H1 (cell line): Measurements from ENCODE around the gene PEX13. TPM values are rescaled to one million over a fixed set of nuclear protein-coding genes. Genes with fewer than 3 reads are reported as not detected.

Source experiments
- CTCF ChIA-PET: fragments of 300-600 bp; sonication (Branson Sonifier 250); formaldehyde crosslinking; loops from one replicate; lab custom pipeline; 2021; ENCODE audit not compliant: partially characterized antibody; lab: Charles Lee
- POLR2A ChIA-PET: fragments of 300-600 bp; sonication (Branson Sonifier 250); formaldehyde crosslinking; loops from one replicate; lab custom pipeline; 2021; ENCODE audit warnings: inconsistent platforms; ENCODE audit not compliant: partially characterized antibody; lab: Charles Lee
- DNase-seq, 2 experiments: peaks; one replicate each; pipeline versions ENCODE4 v3.0.0 to v3.0.0-alpha.2; 2010 to 2022; ENCODE audit warnings: low spot score in 2 of 2, low read depth in 1 of 2, mixed read lengths in 1 of 2
- FAIRE-seq: peaks from 2 replicates; lab custom pipeline; 2011; peaks lifted over from hg19 to GRCh38; lab: Jason Lieb, UNC
- H2AFZ ChIP-seq: 2 replicates; pipeline ENCODE4 v1.8.1; 2012; ENCODE audit warnings: low read length, inconsistent platforms
- H2AK5ac ChIP-seq: 2 replicates; pipeline ENCODE4 v1.6.1; 2013; ENCODE audit warnings: low read depth, low read length
- H2BK120ac ChIP-seq: replicated peaks from 2 replicates; pipeline ENCODE3; 2013; ENCODE audit warnings: low read depth, low read length, inconsistent platforms
- H2BK12ac ChIP-seq: 2 replicates; pipeline ENCODE4 v1.6.1; 2013; ENCODE audit warnings: low read depth, low read length
- H2BK15ac ChIP-seq: 2 replicates; pipeline ENCODE4 v1.6.1; 2013; ENCODE audit warnings: low read length
- H2BK20ac ChIP-seq: 2 replicates; pipeline ENCODE4 v1.6.1; 2013; ENCODE audit warnings: low read length
- H2BK5ac ChIP-seq: 2 replicates; pipeline ENCODE4 v1.6.1; 2013; ENCODE audit warnings: low read depth, low read length
- H3K14ac ChIP-seq: 2 replicates; pipeline ENCODE4 v1.6.1; 2013; ENCODE audit warnings: inconsistent platforms; ENCODE audit not compliant: insufficient read length
- H3K18ac ChIP-seq: 2 replicates; pipeline ENCODE4 v1.6.1; 2013; ENCODE audit warnings: low read length; ENCODE audit errors: extremely low read depth
- H3K23ac ChIP-seq: 2 replicates; pipeline ENCODE4 v1.6.1; 2013; ENCODE audit warnings: inconsistent platforms; ENCODE audit not compliant: insufficient read length
- H3K23me2 ChIP-seq: 2 replicates; pipeline ENCODE4 v1.6.1; 2013; ENCODE audit warnings: low read depth, low read length
- H3K27ac ChIP-seq: 2 replicates; pipeline ENCODE4 v1.6.1; 2011; ENCODE audit warnings: low read depth, low read length, inconsistent platforms
- H3K27me3 ChIP-seq, 4 experiments: replicated peaks in 1 of 4; 1 replicate in 1 of 4; 2 replicates in 3 of 4; pipeline versions ENCODE4 v1.6.1 to v1.8.1; 2011 to 2013; ENCODE audit warnings: low read length in 3 of 4, mild to moderate bottlenecking in 3 of 4, inconsistent platforms in 2 of 4, mixed read lengths in 2 of 4, moderate library complexity in 1 of 4; ENCODE audit not compliant: control insufficient read depth in 3 of 4, insufficient read depth in 3 of 4; ENCODE audit errors: extremely low read depth in 1 of 4
- H3K36me3 ChIP-seq, 4 experiments: 2 replicates each; pipeline versions ENCODE4 v1.6.1 to v1.8.1; 2011 to 2013; ENCODE audit warnings: mild to moderate bottlenecking in 4 of 4, low read length in 3 of 4, moderate library complexity in 2 of 4, control low read depth in 1 of 4, inconsistent platforms in 1 of 4; ENCODE audit not compliant: insufficient read depth in 4 of 4, control insufficient read depth in 2 of 4
- H3K4ac ChIP-seq: replicated peaks from 2 replicates; pipeline ENCODE3; 2013; ENCODE audit warnings: low read length, low read depth, mixed read lengths, inconsistent platforms; ENCODE audit not compliant: insufficient read length
- H3K4me1 ChIP-seq, 4 experiments: replicated peaks in 1 of 4; 1 replicate in 1 of 4; 2 replicates in 3 of 4; pipeline versions ENCODE4 v1.6.1 to v1.8.1; 2011 to 2013; ENCODE audit warnings: low read length in 3 of 4, inconsistent platforms in 2 of 4, mixed read lengths in 1 of 4; ENCODE audit not compliant: insufficient read depth in 4 of 4, control insufficient read depth in 3 of 4
- H3K4me2 ChIP-seq, 2 experiments: 2 replicates each; pipeline versions ENCODE4 v1.6.1 to v1.8.1; 2011 to 2013; ENCODE audit warnings: low read depth in 2 of 2, low read length in 2 of 2, control low read depth in 1 of 2, inconsistent platforms in 1 of 2, mild to moderate bottlenecking in 1 of 2; ENCODE audit not compliant: insufficient read depth in 1 of 2
- H3K4me3 ChIP-seq, 4 experiments: fragments of 200-600, 300-600 bp in 1 of 4; sonication (generic), shearing (Covaris generic), sonication (Bioruptor Twin) in 1 of 4; 2 replicates each; pipeline versions ENCODE4 v1.5.1 to v1.8.1; 2011 to 2016; ENCODE audit warnings: low read length in 4 of 4, low read depth in 3 of 4, control low read depth in 2 of 4, inconsistent platforms in 2 of 4, mild to moderate bottlenecking in 2 of 4, mixed read lengths in 1 of 4, moderate library complexity in 1 of 4; ENCODE audit not compliant: insufficient read depth in 2 of 4; ENCODE audit errors: extremely low read depth in 1 of 4
- H3K56ac ChIP-seq: replicated peaks from 2 replicates; pipeline ENCODE3; 2013; ENCODE audit warnings: low read depth, mild to moderate bottlenecking, mixed read lengths, low read length, inconsistent platforms; ENCODE audit not compliant: insufficient read length
- H3K79me1 ChIP-seq: 2 replicates; pipeline ENCODE4 v1.6.1; 2013; ENCODE audit warnings: low read depth, low read length, control low read depth
- H3K79me2 ChIP-seq, 2 experiments: 2 replicates each; pipeline versions ENCODE4 v1.6.1 to v1.8.1; 2012 to 2013; ENCODE audit warnings: low read length in 2 of 2, mild to moderate bottlenecking in 2 of 2, inconsistent platforms in 1 of 2; ENCODE audit not compliant: insufficient read depth in 2 of 2, control insufficient read depth in 1 of 2
- H3K9ac ChIP-seq, 4 experiments: replicated peaks in 1 of 4; 1 replicate in 1 of 4; 2 replicates in 3 of 4; pipeline versions ENCODE4 v1.6.1 to v1.8.1; 2011 to 2013; ENCODE audit warnings: low read depth in 3 of 4, low read length in 3 of 4, control low read depth in 2 of 4, mild to moderate bottlenecking in 2 of 4, moderate library complexity in 2 of 4, inconsistent platforms in 1 of 4; ENCODE audit errors: extremely low read depth in 1 of 4
- H3K9me3 ChIP-seq, 2 experiments: 2 replicates each; pipeline versions ENCODE4 v1.6.1 to v1.8.1; 2012 to 2013; ENCODE audit warnings: mild to moderate bottlenecking in 2 of 2, moderate library complexity in 2 of 2, control low read depth in 1 of 2, inconsistent platforms in 1 of 2, low read depth in 1 of 2, low read length in 1 of 2, mixed read lengths in 1 of 2; ENCODE audit not compliant: insufficient read depth in 2 of 2
- H4K20me1 ChIP-seq, 2 experiments: replicated peaks in 1 of 2; 2 replicates each; pipeline versions ENCODE3 to v1.8.1; 2011 to 2013; ENCODE audit warnings: inconsistent platforms in 2 of 2, low read length in 2 of 2, mild to moderate bottlenecking in 1 of 2; ENCODE audit not compliant: insufficient read depth in 2 of 2, control insufficient read depth in 1 of 2
- H4K5ac ChIP-seq: 2 replicates; pipeline ENCODE4 v1.6.1; 2013; ENCODE audit warnings: low read length, low read depth, mixed read lengths, inconsistent platforms; ENCODE audit not compliant: insufficient read length
- H4K8ac ChIP-seq: 2 replicates; pipeline ENCODE4 v1.8.0; 2013; ENCODE audit warnings: mild to moderate bottlenecking, moderate library complexity, low read length, inconsistent platforms; ENCODE audit not compliant: insufficient read depth; ENCODE audit errors: extremely low read depth
- H4K91ac ChIP-seq: replicated peaks from 2 replicates; pipeline ENCODE3; 2013; ENCODE audit warnings: low read length, mixed read lengths, inconsistent platforms; ENCODE audit not compliant: insufficient read length
- ASH2L ChIP-seq: fragments of 200-600, 300-600 bp; sonication (generic); IDR thresholded peaks from one replicate; pipeline ENCODE4 v1.7.1; 2017; ENCODE audit warnings: low read length
- BRCA1 ChIP-seq: IDR thresholded peaks from 2 replicates; pipeline ENCODE4 v1.6.1; 2012; ENCODE audit warnings: low read depth, low read length, improper control_type of control experiment
- CHD1 ChIP-seq: IDR thresholded peaks from 2 replicates; pipeline ENCODE4 v1.6.1; 2012; ENCODE audit warnings: low read depth, low read length, improper control_type of control experiment
- FOSL1 ChIP-seq: IDR thresholded peaks from 2 replicates; pipeline ENCODE4 v1.6.1; 2011; ENCODE audit warnings: mild to moderate bottlenecking, low read depth, low read length, moderate library complexity; ENCODE audit not compliant: insufficient read depth
- NRF1 ChIP-seq: IDR thresholded peaks from 2 replicates; pipeline ENCODE4 v1.6.1; 2011; ENCODE audit warnings: mild to moderate bottlenecking, low read depth, low read length, improper control_type of control experiment
- POU5F1 ChIP-seq: IDR thresholded peaks from 2 replicates; pipeline ENCODE4 v1.6.1; 2011; ENCODE audit warnings: low read depth, mild to moderate bottlenecking, low read length, moderate library complexity
- RBBP5 ChIP-seq: IDR thresholded peaks from 2 replicates; pipeline ENCODE4 v1.7.1; 2012; ENCODE audit warnings: low read depth, mild to moderate bottlenecking, inconsistent platforms, low read length, moderate library complexity, borderline replicate concordance
- RNF2 ChIP-seq: fragments of 200-900, 300-1000 bp; sonication (generic); IDR thresholded peaks from 2 replicates; pipeline ENCODE4 v1.7.1; 2016; ENCODE audit warnings: borderline replicate concordance, low read depth, mild to moderate bottlenecking, antibody characterized with exemption, low read length; ENCODE audit not compliant: poor library complexity, severe bottlenecking; ENCODE audit errors: missing control alignments
- SAP30 ChIP-seq: fragments of 300-600 bp; sonication (generic); IDR thresholded peaks from 2 replicates; pipeline ENCODE4 v1.7.1; 2012; ENCODE audit warnings: low read length, moderate library complexity, mild to moderate bottlenecking, inconsistent platforms; ENCODE audit not compliant: insufficient read depth, insufficient replicate concordance
- SIX5 ChIP-seq: IDR thresholded peaks from 2 replicates; pipeline ENCODE4 v1.6.1; 2011; ENCODE audit warnings: mild to moderate bottlenecking, low read depth, low read length
- SP2 ChIP-seq: IDR thresholded peaks from 2 replicates; pipeline ENCODE4 v1.6.1; 2012; ENCODE audit warnings: mild to moderate bottlenecking, low read length, inconsistent platforms
- SP4 ChIP-seq: IDR thresholded peaks from 2 replicates; pipeline ENCODE4 v1.6.1; 2012; ENCODE audit warnings: low read length, inconsistent platforms
- SUZ12 ChIP-seq: fragments of 200-600 bp; sonication (generic); IDR thresholded peaks from 2 replicates; pipeline ENCODE4 v1.6.1; 2012; ENCODE audit warnings: mild to moderate bottlenecking, inconsistent platforms, low read length, moderate library complexity, mixed read lengths
- WGBS, 2 experiments: shearing (Covaris generic) in 1 of 2; methylation state at CpG; one replicate each; pipeline versions ENCODE4 v1.1.6 to v1.1.7; 2013 to 2015; ENCODE audit warnings: low lambda C conversion rate in 2 of 2, mixed read lengths in 2 of 2, inconsistent platforms in 1 of 2, low coverage in 1 of 2, missing lambda C conversion rate in 1 of 2; ENCODE audit not compliant: insufficient replicate concordance in 2 of 2, insufficient coverage in 1 of 2, insufficient read length in 1 of 2; ENCODE audit errors: extremely low coverage in 1 of 2, missing lambda C conversion rate in 1 of 2; 5-methylcytosine and 5-hydroxymethylcytosine counted together
- polyA plus RNA-seq, 7 experiments: library from polyadenylated mRNA; depleted of rRNA in 3 of 7; stranded (reverse) in 5 of 7; unstranded in 2 of 7; fragments of >200 nt in 5 of 7; fragments of 200-250 nt in 2 of 7; gene quantifications; 1 replicate in 5 of 7; 2 replicates in 1 of 7; 4 replicates in 1 of 7; pipeline versions ENCODE4 v1.2.1 to v1.2.3, GENCODE V29; 2011 to 2013; ENCODE audit warnings: missing spikeins in 2 of 7, mixed read lengths in 2 of 7
- total RNA-seq: library from RNA; stranded (reverse); fragmentation: NEBNext Ultra II Directional; extraction: Animal tissue kit (Norgen Biotek cat#: 25700); gene quantifications from 2 replicates; pipeline ENCODE4 v1.2.1, GENCODE V29; 2021

Gene PEX13
- total and polyA plus RNA-seq, 2 of the 8 experiments (the other 6 are each of a cell fraction or from before 2014, with no cell fraction given): 16.8 to 22.3 TPM

DNA sequence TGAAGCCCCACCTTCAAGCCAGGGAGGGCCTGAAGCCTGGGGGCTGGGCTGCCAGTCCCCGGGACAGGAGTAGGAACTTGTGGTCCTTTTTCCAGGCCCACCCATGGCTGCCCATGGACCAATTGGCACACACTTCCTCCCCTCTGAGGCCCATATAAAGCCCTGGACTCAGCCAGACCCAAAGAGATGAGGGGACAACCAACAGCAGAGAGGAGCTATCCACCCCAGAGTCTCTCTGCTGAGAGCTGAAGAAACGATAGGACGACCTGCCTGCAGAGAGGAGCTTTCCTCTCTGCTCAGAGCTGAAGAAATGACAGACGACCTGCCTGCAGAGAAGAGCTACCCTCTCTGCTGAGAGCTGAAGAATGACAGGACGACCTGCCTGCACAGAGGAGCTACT lies 43.8 kb upstream of the PEX13 start:
- H3K27me3 ChIP-seq: no peaks in the 10 kb centered on the region
- H4K20me1 ChIP-seq: peaks cover 0 to 1% of the 10 kb centered on the region in 2 experiments
- no peaks in the 10 kb centered on the region; a peak in 1 of 7 replicates for H3K4me1 ChIP-seq
- H3K23me2 ChIP-seq: no peaks in the 10 kb centered on the region
- H3K56ac ChIP-seq: no peak overlapping the region
- H3K79me1 ChIP-seq: no peaks in the 10 kb centered on the region
- H2BK15ac ChIP-seq: no peak overlapping the region
- H4K91ac ChIP-seq: no peak overlapping the region
- no peak overlapping the region for H3K18ac ChIP-seq
- no peak overlapping the region for H2BK20ac ChIP-seq
- no peak for DNase-seq
- no peak overlapping the region for H3K23ac ChIP-seq
- no peaks in the 10 kb centered on the region for H3K36me3 ChIP-seq
- no peaks in the 10 kb centered on the region for H3K9me3 ChIP-seq
- ChIA-PET POLR2A (no interaction called here), CTCF (interaction anchor here (0.9 to 1.3 kb wide), 2 partner anchors 25 to 169 kb away, joined by 4 to 8 read pairs; no protein-coding TSS in a partner anchor)
- no peak overlapping the region for H3K27ac ChIP-seq
- H2BK12ac ChIP-seq: no peak overlapping the region
- no peak overlapping the region; the same call in 1 of the 2 replicates for H2BK5ac ChIP-seq
- H2BK120ac ChIP-seq: no peak overlapping the region
- no peak for FAIRE-seq
- H3K14ac ChIP-seq: no peak overlapping the region
- H2AFZ ChIP-seq: no peak overlapping the region
- no peak overlapping the region for H4K5ac ChIP-seq
- no peak overlapping the region for H3K4me2 ChIP-seq
- H2AK5ac ChIP-seq: no peak overlapping the region
- 78% methylated on average over 5 of the region's 5 CpGs; no CpG with 5 or more reads in 1 of the 2 experiments for WGBS, 2 experiments
- H3K4me3 ChIP-seq: no peak overlapping the region
- H3K9ac ChIP-seq: no peak overlapping the region
- no peak overlapping the region for H4K8ac ChIP-seq
- H3K79me2 ChIP-seq: no peaks in the 10 kb centered on the region
- no peak overlapping the region for H3K4ac ChIP-seq
- TF ChIP-seq SUZ12 (no peak), NRF1 (no peak), SP2 (no peak), SAP30 (no peak), ASH2L (no peak), SP4 (no peak), RNF2 (no peak), CHD1 (no peak), SIX5 (no peak), BRCA1 (no peak), RBBP5 (no peak), POU5F1 (no peak), FOSL1 (no peak)
